NCI-H146 treated with DMSO at 0.1 percent for 48 hours (cell line): ENCODE results near the gene HNRNPC.
"Not testable (repeated sequence)": the region's sequence is repeated elsewhere in the genome, so short reads cannot be mapped to it uniquely, and the experiment has no call there.

Source experiments
- DNase-seq: peaks from one replicate; lab custom pipeline; 2025; ENCODE audit not compliant: unreplicated experiment; lab: John Stamatoyannopoulos, UW

The HNRNPC gene

GRCh38 chr14:21197418-21198205 lies 71.6 kb downstream of the HNRNPC start:
- no peak for DNase-seq

GRCh38 chr14:21194597-21194996 lies 74.6 kb downstream of the HNRNPC start:
- DNase-seq: no peak

GRCh38 chr14:21192875-21193535 lies 76.2 kb downstream of the HNRNPC start:
- DNase-seq: no peak

GRCh38 chr14:21192447-21192822 lies 76.8 kb downstream of the HNRNPC start:
- no peak for DNase-seq

GRCh38 chr14:21191809-21192446 lies 77.3 kb downstream of the HNRNPC start:
- DNase-seq: peak; percentile 71

GRCh38 chr14:21191261-21191808 lies 77.9 kb downstream of the HNRNPC start:
- DNase-seq: peak; percentile 6

- DNase-seq: no peak
Observed at GRCh38 chr14:21185491-21185890, 83.8 kb downstream of the HNRNPC start.

- DNase-seq: no peak
Observed at GRCh38 chr14:21184254-21184653, 85.0 kb downstream of the HNRNPC start.

- DNase-seq: no peak
Observed at GRCh38 chr14:21182166-21182565, 87.1 kb downstream of the HNRNPC start.

GRCh38 chr14:21171128-21171527 lies 98.1 kb downstream of the HNRNPC start:
- DNase-seq: no peak

GRCh38 chr14:21169573-21169972 lies 99.7 kb downstream of the HNRNPC start:
- no peak for DNase-seq

- DNase-seq: no peak
Observed at GRCh38 chr14:21168055-21168454, 101.2 kb downstream of the HNRNPC start.

GRCh38 chr14:21165670-21166069 lies 103.6 kb downstream of the HNRNPC start:
- DNase-seq: not testable (repeated sequence)

- DNase-seq: not testable (repeated sequence)
Observed at GRCh38 chr14:21165002-21165605, 104.1 kb downstream of the HNRNPC start.

- no peak for DNase-seq
Observed at GRCh38 chr14:21163871-21164291, 105.4 kb downstream of the HNRNPC start.

GRCh38 chr14:21162081-21162480 lies 107.2 kb downstream of the HNRNPC start:
- no peak for DNase-seq

- DNase-seq: no peak
Observed at GRCh38 chr14:21160061-21160610, 109.1 kb downstream of the HNRNPC start.
